Measurements from ENCODE around the gene JMJD1C.
"Not testable (repeated sequence)": the region's sequence is repeated elsewhere in the genome, so short reads cannot be mapped to it uniquely, and the experiment has no call there.

Gene JMJD1C

DNA sequence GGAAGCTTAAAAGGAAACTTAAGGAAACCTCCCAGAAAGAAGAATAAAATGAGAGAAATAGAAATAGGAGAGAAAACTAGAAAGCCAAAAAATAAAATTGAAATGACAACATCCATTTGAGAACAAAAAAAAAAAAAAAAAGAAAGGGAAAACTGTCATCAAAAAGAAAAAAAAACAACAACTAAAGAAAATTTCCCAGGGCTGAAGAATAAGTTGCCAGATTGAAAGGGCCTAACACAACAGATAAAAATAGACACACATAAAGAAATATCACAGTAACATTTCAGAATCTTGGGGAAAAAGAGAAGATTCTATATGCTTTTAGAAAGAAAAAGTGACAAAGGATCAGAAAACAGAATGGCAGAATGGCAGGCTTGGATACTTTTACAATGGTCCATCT lies 157.1 kb downstream of the JMJD1C start:
- in situ Hi-C loops (cut with MboI; ENCODE audit: low sequenced_read_pairs) = no loop called here

DNA sequence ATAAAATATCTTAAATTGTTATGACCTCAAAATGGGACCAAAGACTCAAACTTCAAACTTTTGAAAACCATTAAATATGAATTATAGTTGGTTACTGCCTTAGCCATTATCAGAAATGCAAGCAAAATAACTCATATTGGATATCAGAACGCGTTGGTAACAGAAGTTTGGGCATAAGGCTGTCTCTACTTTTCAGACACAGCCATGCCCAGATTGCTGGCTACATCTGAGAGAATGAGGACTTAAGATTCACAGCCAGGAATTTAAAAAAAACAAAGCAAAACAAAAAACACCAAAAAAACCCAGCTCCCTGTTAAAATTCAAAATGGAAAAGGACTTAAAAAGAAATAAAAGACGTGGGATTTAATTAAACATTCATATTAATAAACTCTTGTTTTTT lies 161.6 kb downstream of the JMJD1C start:
- in situ Hi-C loops (cut with MboI; ENCODE audit: low sequenced_read_pairs) = no loop called here

- in situ Hi-C loops (cut with MboI; ENCODE audit: low sequenced_read_pairs) = no loop called here
Observed at GRCh38 chr10:63300801-63301200, 165.0 kb downstream of the JMJD1C start.

DNA sequence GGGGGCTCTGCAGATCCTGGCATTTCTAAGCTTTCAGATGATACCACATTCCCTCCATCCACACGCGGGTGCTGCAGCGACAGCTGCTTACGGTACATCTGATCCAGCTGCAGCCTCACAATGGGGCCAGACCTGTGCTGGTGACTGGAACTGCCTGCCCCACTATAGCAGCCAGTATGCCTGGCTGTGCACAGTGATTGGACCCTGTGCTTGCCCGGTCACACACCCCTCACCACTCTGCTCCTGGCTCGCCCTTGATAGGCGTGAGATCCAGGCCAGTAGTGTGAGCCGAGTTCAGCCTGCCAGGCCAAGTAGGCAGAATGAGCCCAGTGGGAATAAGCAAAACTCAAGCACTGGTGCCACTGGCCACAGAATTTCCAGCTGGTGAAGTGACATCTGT lies 167.8 kb downstream of the JMJD1C start:
- in situ Hi-C loops (cut with MboI; ENCODE audit: low sequenced_read_pairs) = no loop called here

- in situ Hi-C loops (cut with MboI; ENCODE audit: low sequenced_read_pairs) = no loop called here
Observed at GRCh38 chr10:63294781-63295180, 171.0 kb downstream of the JMJD1C start.

GRCh38 chr10:63292847-63293246 lies 172.9 kb downstream of the JMJD1C start:
- in situ Hi-C loops (cut with MboI; ENCODE audit: low sequenced_read_pairs) = not testable (repeated sequence)

DNA sequence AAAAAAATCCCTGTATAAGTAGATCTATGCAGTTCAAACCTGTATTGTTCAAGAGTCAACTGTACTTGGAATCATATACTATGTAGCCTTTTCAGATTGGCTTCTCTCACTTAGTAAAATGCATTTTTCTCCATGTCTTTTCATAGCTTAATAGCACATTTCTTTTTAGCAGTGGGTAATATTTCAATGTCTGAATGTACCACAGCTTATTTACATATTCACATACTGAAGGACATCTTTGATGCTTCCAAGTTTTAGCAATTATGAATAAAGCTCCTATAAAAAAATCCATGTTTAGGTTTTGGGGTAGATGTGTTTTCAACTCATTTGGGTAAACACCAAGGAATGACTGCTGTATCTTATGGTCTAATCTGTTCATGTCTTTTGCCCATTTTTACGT lies 177.6 kb downstream of the JMJD1C start:
- in situ Hi-C loops (cut with MboI; ENCODE audit: low sequenced_read_pairs) = no loop called here

DNA sequence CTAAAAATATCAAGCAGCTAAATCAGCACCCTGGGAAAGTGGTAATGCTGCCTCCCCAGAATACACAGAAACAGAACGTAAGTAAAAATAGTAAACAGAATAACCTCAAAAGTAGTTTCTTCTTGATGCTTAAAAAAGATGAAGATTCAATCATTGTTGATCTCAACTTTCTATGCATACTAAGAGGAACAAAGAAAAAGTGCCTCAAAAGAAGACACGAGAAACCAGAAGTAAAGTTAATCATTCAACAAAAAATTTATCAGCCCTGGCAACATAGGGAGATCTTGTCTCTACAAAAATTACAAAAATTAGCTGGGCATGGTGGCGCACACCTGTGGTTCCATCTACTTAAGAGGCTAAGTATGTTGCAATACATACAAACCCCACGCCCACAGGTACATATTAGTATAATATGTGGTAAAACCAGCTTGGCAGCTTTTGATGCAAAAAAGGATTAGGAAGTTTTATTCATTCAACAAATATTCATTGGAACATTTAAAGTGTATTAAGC lies 179.0 kb downstream of the JMJD1C start:
- in situ Hi-C loops (cut with MboI; ENCODE audit: low sequenced_read_pairs) = no loop called here

DNA sequence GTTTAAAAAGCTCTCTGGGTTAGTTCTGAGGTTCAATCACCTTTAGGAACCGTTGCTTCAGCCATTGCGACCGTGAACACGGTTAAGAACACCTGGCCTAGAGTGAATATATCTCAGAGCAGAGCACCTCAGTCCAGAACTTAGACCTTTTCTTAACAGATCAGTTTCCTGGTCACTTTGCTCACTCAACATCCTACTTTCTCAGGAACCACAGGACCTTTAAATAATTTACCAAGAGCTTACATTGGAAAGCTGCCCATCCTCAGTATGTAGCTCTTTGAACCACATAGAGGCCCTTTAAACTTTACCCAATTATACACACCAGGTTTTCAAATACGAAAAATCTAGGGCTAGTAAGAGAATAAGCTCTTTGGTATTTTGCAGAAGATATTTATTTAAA lies 179.4 kb downstream of the JMJD1C start:
- in situ Hi-C loops (cut with MboI; ENCODE audit: low sequenced_read_pairs) = no loop called here

GRCh38 chr10:63283901-63284300 lies 181.9 kb downstream of the JMJD1C start:
- in situ Hi-C loops (cut with MboI; ENCODE audit: low sequenced_read_pairs) = not testable (repeated sequence)

GRCh38 chr10:63283093-63283492 lies 182.7 kb downstream of the JMJD1C start:
- in situ Hi-C loops (cut with MboI; ENCODE audit: low sequenced_read_pairs) = no loop called here

- in situ Hi-C loops (cut with MboI; ENCODE audit: low sequenced_read_pairs) = no loop called here
Observed at GRCh38 chr10:63281967-63282366, 183.8 kb downstream of the JMJD1C start.

GRCh38 chr10:63280386-63280785 lies 185.4 kb downstream of the JMJD1C start:
- in situ Hi-C loops (cut with MboI; ENCODE audit: low sequenced_read_pairs) = no loop called here

DNA sequence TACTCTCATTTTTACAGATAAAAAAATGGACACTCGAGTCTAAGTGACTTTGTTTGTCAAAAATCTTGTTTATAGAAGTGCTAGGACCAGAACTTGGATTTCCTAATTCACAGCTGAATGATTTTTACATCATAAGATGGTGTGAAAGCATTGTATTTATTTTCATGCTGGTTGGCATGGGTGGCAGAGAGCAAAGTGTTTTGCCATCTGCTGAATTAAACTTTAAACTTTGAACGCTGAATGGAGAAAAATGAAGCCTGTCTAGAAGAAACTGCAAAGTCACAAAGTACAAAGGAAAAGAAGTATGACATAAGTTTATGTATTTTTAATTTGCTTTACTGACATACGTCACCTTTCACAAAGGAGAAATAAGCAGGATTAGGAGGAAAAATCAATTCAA lies 190.7 kb downstream of the JMJD1C start:
- in situ Hi-C loops (cut with MboI; ENCODE audit: low sequenced_read_pairs) = no loop called here

- in situ Hi-C loops (cut with MboI; ENCODE audit: low sequenced_read_pairs) = no loop called here
Observed at GRCh38 chr10:63273577-63273976, 192.2 kb downstream of the JMJD1C start.

GRCh38 chr10:63268798-63269503 lies 196.8 kb downstream of the JMJD1C start:
- in situ Hi-C loops (cut with MboI; ENCODE audit: low sequenced_read_pairs) = no loop called here

GRCh38 chr10:63268149-63268797 lies 197.5 kb downstream of the JMJD1C start:
- in situ Hi-C loops (cut with MboI; ENCODE audit: low sequenced_read_pairs) = no loop called here

GRCh38 chr10:63267414-63268148 lies 198.2 kb downstream of the JMJD1C start:
- in situ Hi-C loops (cut with MboI; ENCODE audit: low sequenced_read_pairs) = no loop called here

- in situ Hi-C loops (cut with MboI; ENCODE audit: low sequenced_read_pairs) = no loop called here
Observed at GRCh38 chr10:63266391-63267316, 199.1 kb downstream of the JMJD1C start.

GRCh38 chr10:63265683-63266235 lies 200.0 kb downstream of the JMJD1C start:
- in situ Hi-C loops (cut with MboI; ENCODE audit: low sequenced_read_pairs) = no loop called here
